H9 (cell line): ENCODE results near the gene COL18A1. TPM values are rescaled to one million over a fixed set of nuclear protein-coding genes. Genes with fewer than 3 reads are reported as not detected.

Experiments
- DNase-seq: peaks from one replicate; pipeline ENCODE4 v3.0.0-alpha.2; 2017
- H2AFZ ChIP-seq: one replicate; pipeline ENCODE4 v1.6.1; 2013; ENCODE audit warnings: mild to moderate bottlenecking, low read length, control low read depth, moderate library complexity
- H2AK5ac ChIP-seq: 2 replicates; pipeline ENCODE4 v1.6.1; 2013; ENCODE audit warnings: low read length, control low read depth, mixed read lengths; ENCODE audit not compliant: insufficient read length
- H2BK120ac ChIP-seq: one replicate; pipeline ENCODE4 v1.6.1; 2013; ENCODE audit warnings: low read depth, mild to moderate bottlenecking, low read length, control low read depth, inconsistent platforms; ENCODE audit not compliant: poor library complexity, severe bottlenecking
- H2BK12ac ChIP-seq: 2 replicates; pipeline ENCODE4 v1.6.1; 2013; ENCODE audit warnings: low read length, control low read depth, mixed read lengths, low read depth; ENCODE audit not compliant: insufficient read length
- H2BK15ac ChIP-seq: 2 replicates; pipeline ENCODE4 v1.6.1; 2013; ENCODE audit warnings: low read depth, low read length, control low read depth
- H2BK20ac ChIP-seq: one replicate; pipeline ENCODE4 v1.6.1; 2013; ENCODE audit warnings: low read depth, mild to moderate bottlenecking, low read length, control low read depth, inconsistent platforms; ENCODE audit not compliant: poor library complexity, severe bottlenecking
- H2BK5ac ChIP-seq: 2 replicates; pipeline ENCODE4 v1.6.1; 2013; ENCODE audit warnings: low read length, control low read depth, mixed read lengths; ENCODE audit not compliant: insufficient read length
- H3K14ac ChIP-seq: 2 replicates; pipeline ENCODE4 v1.6.1; 2013; ENCODE audit warnings: low read length, control low read depth; ENCODE audit not compliant: insufficient read depth
- H3K18ac ChIP-seq: 2 replicates; pipeline ENCODE4 v1.6.1; 2013; ENCODE audit warnings: low read depth, mild to moderate bottlenecking, mixed read lengths, low read length, control low read depth; ENCODE audit not compliant: insufficient read length
- H3K23ac ChIP-seq: 2 replicates; pipeline ENCODE4 v1.6.1; 2013; ENCODE audit warnings: low read length, control low read depth, mixed read lengths, low read depth; ENCODE audit not compliant: insufficient read length
- H3K23me2 ChIP-seq: 2 replicates; pipeline ENCODE4 v1.6.1; 2013; ENCODE audit warnings: low read depth, mild to moderate bottlenecking, mixed read lengths, low read length, control low read depth; ENCODE audit not compliant: insufficient read length, poor library complexity, severe bottlenecking
- H3K27ac ChIP-seq: 2 replicates; pipeline ENCODE4 v1.5.1; 2013; ENCODE audit warnings: low read length, control low read depth, mixed read lengths, low read depth; ENCODE audit not compliant: insufficient read length
- H3K27me3 ChIP-seq: 2 replicates; pipeline ENCODE4 v1.6.1; 2013; ENCODE audit warnings: low read length, control low read depth, inconsistent platforms; ENCODE audit not compliant: insufficient read depth
- H3K4ac ChIP-seq: 2 replicates; pipeline ENCODE4 v1.6.1; 2013; ENCODE audit warnings: low read depth, mild to moderate bottlenecking, control low read depth, inconsistent platforms, low read length, moderate library complexity
- H3K4me1 ChIP-seq: 2 replicates; pipeline ENCODE4 v1.6.1; 2013; ENCODE audit warnings: low read length, control low read depth, inconsistent platforms; ENCODE audit not compliant: insufficient read depth
- H3K4me2 ChIP-seq: 2 replicates; pipeline ENCODE4 v1.6.1; 2013; ENCODE audit warnings: low read length, control low read depth, mixed read lengths; ENCODE audit not compliant: insufficient read length, insufficient read depth
- H3K56ac ChIP-seq: 2 replicates; pipeline ENCODE4 v1.6.1; 2013; ENCODE audit warnings: low read depth, mild to moderate bottlenecking, mixed read lengths, low read length, control low read depth; ENCODE audit not compliant: insufficient read length
- H3K79me1 ChIP-seq: 2 replicates; pipeline ENCODE4 v1.6.1; 2013; ENCODE audit warnings: low read depth, mild to moderate bottlenecking, moderate library complexity, low read length, control low read depth, inconsistent platforms; ENCODE audit not compliant: insufficient read depth, poor library complexity, severe bottlenecking
- H3K79me2 ChIP-seq: 2 replicates; pipeline ENCODE4 v1.6.1; 2013; ENCODE audit warnings: low read length, control low read depth, inconsistent platforms; ENCODE audit not compliant: insufficient read depth
- H3K9ac ChIP-seq: 2 replicates; pipeline ENCODE4 v1.6.1; 2013; ENCODE audit warnings: low read length, control low read depth, mixed read lengths; ENCODE audit not compliant: insufficient read length; ENCODE audit errors: extremely low read depth
- H3K9me3 ChIP-seq: one replicate; pipeline ENCODE4 v1.6.1; 2013; ENCODE audit warnings: low read depth, low read length, inconsistent platforms; ENCODE audit not compliant: control insufficient read depth
- H3T11ph ChIP-seq: one replicate; pipeline ENCODE4 v1.6.1; 2013; ENCODE audit warnings: mild to moderate bottlenecking, low read length, control low read depth, inconsistent platforms
- H4K20me1 ChIP-seq: one replicate; pipeline ENCODE4 v1.6.1; 2013; ENCODE audit not compliant: control insufficient read depth, insufficient read length, insufficient read depth
- H4K5ac ChIP-seq: 2 replicates; pipeline ENCODE4 v1.6.1; 2013; ENCODE audit warnings: low read depth, mild to moderate bottlenecking, mixed read lengths, low read length, control low read depth; ENCODE audit not compliant: insufficient read length
- H4K8ac ChIP-seq: replicated peaks from 2 replicates; pipeline ENCODE4 v1.6.1; 2013; ENCODE audit warnings: low read length, control low read depth, mixed read lengths, low read depth; ENCODE audit not compliant: insufficient read length
- H4K91ac ChIP-seq: 2 replicates; pipeline ENCODE4 v1.6.1; 2013; ENCODE audit warnings: low read depth, mild to moderate bottlenecking, moderate library complexity, mixed read lengths, low read length, control low read depth; ENCODE audit not compliant: insufficient read length
- H3K27ac Mint-ChIP-seq, 3 experiments: 2 replicates in 2 of 3; 3 replicates in 1 of 3; pipeline ENCODE4 v1.8.0; 2020 to 2021; ENCODE audit warnings: mixed read lengths in 3 of 3, mild to moderate bottlenecking in 1 of 3, moderate library complexity in 1 of 3
- H3K27me3 Mint-ChIP-seq: 2 replicates; pipeline ENCODE4 v1.8.0; 2021; ENCODE audit warnings: low read depth, mild to moderate bottlenecking, moderate library complexity, mixed read lengths
- H3K36me3 Mint-ChIP-seq, 3 experiments: 2 replicates in 2 of 3; 3 replicates in 1 of 3; pipeline ENCODE4 v1.8.0; 2020 to 2021; ENCODE audit warnings: low read depth in 3 of 3, mixed read lengths in 3 of 3; ENCODE audit not compliant: insufficient read depth in 1 of 3
- H3K4me1 Mint-ChIP-seq, 2 experiments: 2 replicates each; pipeline ENCODE4 v1.8.0; 2020; ENCODE audit warnings: mixed read lengths in 2 of 2
- H3K4me3 Mint-ChIP-seq, 2 experiments: 2 replicates in 1 of 2; 3 replicates in 1 of 2; pipeline ENCODE4 v1.8.0; 2020 to 2021; ENCODE audit warnings: mild to moderate bottlenecking in 2 of 2, mixed read lengths in 2 of 2, moderate library complexity in 1 of 2
- H3K9me3 Mint-ChIP-seq, 2 experiments: 2 replicates in 1 of 2; 3 replicates in 1 of 2; pipeline ENCODE4 v1.8.0; 2020; ENCODE audit warnings: mild to moderate bottlenecking in 2 of 2, mixed read lengths in 2 of 2, moderate library complexity in 1 of 2
- WGBS: extraction: QIAGEN DNeasy Blood & Tissue Kit; methylation state at CpG from one replicate; pipeline ENCODE4 v1.1.7; 2013; ENCODE audit warnings: missing lambda C conversion rate, low lambda C conversion rate, mixed read lengths; ENCODE audit not compliant: insufficient read length; ENCODE audit errors: extremely low coverage; 5-methylcytosine and 5-hydroxymethylcytosine counted together
- total RNA-seq: library from RNA; stranded (reverse); gene quantifications from 2 replicates; pipeline ENCODE4 v1.2.1, GENCODE V29; 2021
- TF ChIP-seq, protein P1 (sequence below): fragments of 200-600 bp; sonication (generic); conservative IDR thresholded peaks from 3 replicates; pipeline ENCODE4 v1.8.0; 2021; ENCODE audit warnings: antibody characterized with exemption, mild to moderate bottlenecking

Gene COL18A1
- total RNA-seq, 1 experiment from 2014 or later, result 232 TPM

DNA sequence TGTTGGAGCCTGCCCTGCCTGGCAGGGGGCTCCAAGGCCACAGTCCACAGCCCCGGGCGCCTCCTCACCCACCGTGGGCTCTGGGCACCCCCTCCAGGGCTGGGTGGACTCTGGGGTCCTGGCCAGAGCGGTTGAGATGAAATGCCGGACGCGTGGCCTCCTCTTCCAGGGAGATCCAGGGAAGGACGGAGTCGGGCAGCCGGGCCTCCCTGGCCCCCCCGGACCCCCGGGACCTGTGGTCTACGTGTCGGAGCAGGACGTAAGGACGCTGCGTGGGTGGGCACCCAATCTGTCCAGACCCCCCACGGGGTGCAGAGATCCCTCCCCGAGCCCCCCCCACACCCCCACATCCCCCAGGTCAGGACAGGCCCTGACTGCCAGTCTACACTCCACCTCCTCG lies 86.1 kb downstream of the COL18A1 start:
- peaks cover 14 to 18% of the 10 kb centered on the region in 2 experiments for H3K4me1 Mint-ChIP-seq
- no peaks in the 10 kb centered on the region for H3K27me3 Mint-ChIP-seq
- H3K9me3 ChIP-seq, result no peaks in the 10 kb centered on the region
- no peaks in the 10 kb centered on the region for H3K9me3 Mint-ChIP-seq
- H3K79me1 ChIP-seq, result no peaks in the 10 kb centered on the region
- H4K91ac ChIP-seq, result no peak overlapping the region
- no peak overlapping the region for H4K5ac ChIP-seq
- no peak overlapping the region for H3T11ph ChIP-seq
- no peak overlapping the region for H2BK120ac ChIP-seq
- H3K18ac ChIP-seq, result no peak overlapping the region
- no peak overlapping the region for H4K8ac ChIP-seq
- H2BK15ac ChIP-seq, result no peak overlapping the region
- H3K4ac ChIP-seq, result no peak overlapping the region
- H2AFZ ChIP-seq, result no peak overlapping the region
- no peak overlapping the region for H3K23ac ChIP-seq
- H2BK12ac ChIP-seq, result no peak overlapping the region
- H4K20me1 ChIP-seq, result peaks cover 4% of the 10 kb centered on the region
- H3K14ac ChIP-seq, result no peak overlapping the region
- no peak overlapping the region for H2BK5ac ChIP-seq
- H3K27ac ChIP-seq, result no peak overlapping the region
- H3K4me1 ChIP-seq, result no peaks in the 10 kb centered on the region
- no peak overlapping the region for H3K4me3 Mint-ChIP-seq
- no peak overlapping the region for H2AK5ac ChIP-seq
- no peak overlapping the region for H2BK20ac ChIP-seq
- DNase-seq, result no peak
- no peaks in the 10 kb centered on the region for H3K23me2 ChIP-seq
- no peaks in the 10 kb centered on the region for H3K79me2 ChIP-seq
- TF ChIP-seq, protein P1, sequence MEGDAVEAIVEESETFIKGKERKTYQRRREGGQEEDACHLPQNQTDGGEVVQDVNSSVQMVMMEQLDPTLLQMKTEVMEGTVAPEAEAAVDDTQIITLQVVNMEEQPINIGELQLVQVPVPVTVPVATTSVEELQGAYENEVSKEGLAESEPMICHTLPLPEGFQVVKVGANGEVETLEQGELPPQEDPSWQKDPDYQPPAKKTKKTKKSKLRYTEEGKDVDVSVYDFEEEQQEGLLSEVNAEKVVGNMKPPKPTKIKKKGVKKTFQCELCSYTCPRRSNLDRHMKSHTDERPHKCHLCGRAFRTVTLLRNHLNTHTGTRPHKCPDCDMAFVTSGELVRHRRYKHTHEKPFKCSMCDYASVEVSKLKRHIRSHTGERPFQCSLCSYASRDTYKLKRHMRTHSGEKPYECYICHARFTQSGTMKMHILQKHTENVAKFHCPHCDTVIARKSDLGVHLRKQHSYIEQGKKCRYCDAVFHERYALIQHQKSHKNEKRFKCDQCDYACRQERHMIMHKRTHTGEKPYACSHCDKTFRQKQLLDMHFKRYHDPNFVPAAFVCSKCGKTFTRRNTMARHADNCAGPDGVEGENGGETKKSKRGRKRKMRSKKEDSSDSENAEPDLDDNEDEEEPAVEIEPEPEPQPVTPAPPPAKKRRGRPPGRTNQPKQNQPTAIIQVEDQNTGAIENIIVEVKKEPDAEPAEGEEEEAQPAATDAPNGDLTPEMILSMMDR, result no peak
- no CpG with 5 or more reads among the region's 20 CpGs for WGBS
- peaks cover 16 to 49% (median 34%) of the 10 kb centered on the region in 3 experiments; a peak in 6 of 7 replicates for H3K36me3 Mint-ChIP-seq
- no peak overlapping the region for H3K27ac Mint-ChIP-seq
- H3K9ac ChIP-seq, result no peak overlapping the region
- H3K4me2 ChIP-seq, result no peak overlapping the region
- H3K56ac ChIP-seq, result no peak overlapping the region
- no peaks in the 10 kb centered on the region for H3K27me3 ChIP-seq
